Mammary epithelial cell (primary cell): Measurements from ENCODE around the gene PLCB2.

Experiments used
- EZH2 ChIP-seq: IDR thresholded peaks from 2 replicates; pipeline ENCODE4 v1.6.1; 2012; ENCODE audit warnings: low read length, inconsistent platforms, borderline replicate concordance
- TF ChIP-seq, protein P1 (sequence below), 2 donors: IDR thresholded peaks in 1 of 2; conservative IDR thresholded peaks in 1 of 2; 2 replicates each; pipeline ENCODE4 v1.5.1; 2011 to 2012; ENCODE audit warnings: inconsistent platforms in 2 of 2, low read length in 2 of 2, mild to moderate bottlenecking in 2 of 2, control low read depth in 1 of 2, low read depth in 1 of 2; ENCODE audit not compliant: insufficient read depth in 1 of 2; ENCODE audit errors: extremely low read depth in 1 of 2

- TF ChIP-seq EZH2, result no peak
- TF ChIP-seq, protein P1, sequence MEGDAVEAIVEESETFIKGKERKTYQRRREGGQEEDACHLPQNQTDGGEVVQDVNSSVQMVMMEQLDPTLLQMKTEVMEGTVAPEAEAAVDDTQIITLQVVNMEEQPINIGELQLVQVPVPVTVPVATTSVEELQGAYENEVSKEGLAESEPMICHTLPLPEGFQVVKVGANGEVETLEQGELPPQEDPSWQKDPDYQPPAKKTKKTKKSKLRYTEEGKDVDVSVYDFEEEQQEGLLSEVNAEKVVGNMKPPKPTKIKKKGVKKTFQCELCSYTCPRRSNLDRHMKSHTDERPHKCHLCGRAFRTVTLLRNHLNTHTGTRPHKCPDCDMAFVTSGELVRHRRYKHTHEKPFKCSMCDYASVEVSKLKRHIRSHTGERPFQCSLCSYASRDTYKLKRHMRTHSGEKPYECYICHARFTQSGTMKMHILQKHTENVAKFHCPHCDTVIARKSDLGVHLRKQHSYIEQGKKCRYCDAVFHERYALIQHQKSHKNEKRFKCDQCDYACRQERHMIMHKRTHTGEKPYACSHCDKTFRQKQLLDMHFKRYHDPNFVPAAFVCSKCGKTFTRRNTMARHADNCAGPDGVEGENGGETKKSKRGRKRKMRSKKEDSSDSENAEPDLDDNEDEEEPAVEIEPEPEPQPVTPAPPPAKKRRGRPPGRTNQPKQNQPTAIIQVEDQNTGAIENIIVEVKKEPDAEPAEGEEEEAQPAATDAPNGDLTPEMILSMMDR (conservative IDR thresholded peaks at IDR 0.05 in 1 of 2, IDR thresholded peaks at IDR 0.05 in 1 of 2; ENCODE audit: extremely low read depth in 1 of 2, insufficient read depth in 1 of 2, low read depth in 1 of 2, low read length in 2 of 2), result no peak
Measured at GRCh38 chr15:40342416-40343320, 34.9 kb upstream of the PLCB2 start.
